Pancreas (tissue), 10 donors: Measurements from ENCODE around the gene CFAP46. TPM values are rescaled to one million over a fixed set of nuclear protein-coding genes. Genes with fewer than 3 reads are reported as not detected.

ENCODE experiments used
- ATAC-seq, 4 donors: fragments of 200-7000 bp; cut with Tn5 transposase; one replicate each; pipeline versions ENCODE4 v1.8.0 to v1.9.1; 2020; ENCODE audit warnings: mild to moderate bottlenecking in 4 of 4, moderate library complexity in 4 of 4
- DNase-seq, 6 donors: peaks; one replicate each; pipeline ENCODE4 v3.0.0-alpha.2; 2020
- FAIRE-seq: peaks from 2 replicates; lab custom pipeline; 2012; peaks lifted over from hg19 to GRCh38; lab: Jason Lieb, UNC
- H3K27ac ChIP-seq, 4 donors: fragments of 200-600 bp; sonication (generic); 1 replicate in 3 of 4; 2 replicates in 1 of 4; pipeline versions ENCODE4 v1.5.0 to v1.8.0; 2020
- H3K27me3 ChIP-seq, 4 donors: fragments of 200-600 bp; one replicate each; pipeline ENCODE4 v1.8.0; 2021
- H3K36me3 ChIP-seq, 3 donors: fragments of 200-600 bp; sonication (generic) in 1 of 3; one replicate each; pipeline versions ENCODE4 v1.5.0 to v1.8.0; 2020 to 2021
- H3K4me1 ChIP-seq, 3 donors: fragments of 200-600 bp; one replicate each; pipeline ENCODE4 v1.8.0; 2021
- H3K4me3 ChIP-seq, 4 donors: fragments of 200-600 bp; sonication (generic) in 2 of 4; one replicate each; pipeline versions ENCODE4 v1.5.0 to v1.8.0; 2020 to 2021
- H3K9me3 ChIP-seq, 4 donors: fragments of 200-600 bp; one replicate each; pipeline ENCODE4 v1.8.0; 2021
- WGBS, 2 donors: extraction: QIAGEN DNeasy Blood & Tissue Kit; methylation state at CpG; one replicate each; pipeline ENCODE4 v1.1.7; 2013; 5-methylcytosine and 5-hydroxymethylcytosine counted together
- intact Hi-C, 3 donors: fragments of 100-400 bp; cut with DNase I; formaldehyde crosslinking; loops; one replicate each; pipeline versions ENCODE4 v1.11.1 to v1.14.2; 2022
- polyA plus RNA-seq, 2 donors: library from polyadenylated mRNA; stranded (reverse); fragments of 200-250 nt; gene quantifications; one replicate each; pipeline ENCODE4 v1.2.3, GENCODE V29; 2013
- total RNA-seq, 6 donors: library from RNA; stranded (reverse); fragmentation: NEBNext Ultra II Directional in 4 of 6; extraction: Animal tissue kit (Norgen Biotek cat#: 25700) in 4 of 6; gene quantifications; one replicate each; pipeline versions ENCODE4 v1.2.1 to v1.2.4, GENCODE V29; 2021 to 2023
- TF ChIP-seq, protein P1 (sequence below), 4 donors: fragments of 200-600 bp; sonication (generic) in 3 of 4; IDR thresholded peaks; one replicate each; pipeline versions ENCODE4 v1.5.0 to v1.8.0; 2021; ENCODE audit warnings: antibody characterized with exemption in 4 of 4
- donor health status: healthy with polysubstance abuse.
- donor health status: DM: no; HTN: no; CAD: no; lungs with moderate emphysema.
- donor health status: DM: no; HTN: no; CAD: no.
- donor health status: control.
- donor health status: control.
- donor health status: Bipolar disorder and iron deficiency.
- donor health status: DM: yes; HTN: yes; CAD: no.
- donor health status: DM: no; HTN: no; CAD: no.
- donor health status: DM: no; HTN: no; CAD: no.
- donor health status: DM: yes; HTN: yes; CAD: no.

Gene CFAP46
- total and polyA plus RNA-seq, 8 donors, result 0.39 to 1.6 (median 1.0) TPM

DNA sequence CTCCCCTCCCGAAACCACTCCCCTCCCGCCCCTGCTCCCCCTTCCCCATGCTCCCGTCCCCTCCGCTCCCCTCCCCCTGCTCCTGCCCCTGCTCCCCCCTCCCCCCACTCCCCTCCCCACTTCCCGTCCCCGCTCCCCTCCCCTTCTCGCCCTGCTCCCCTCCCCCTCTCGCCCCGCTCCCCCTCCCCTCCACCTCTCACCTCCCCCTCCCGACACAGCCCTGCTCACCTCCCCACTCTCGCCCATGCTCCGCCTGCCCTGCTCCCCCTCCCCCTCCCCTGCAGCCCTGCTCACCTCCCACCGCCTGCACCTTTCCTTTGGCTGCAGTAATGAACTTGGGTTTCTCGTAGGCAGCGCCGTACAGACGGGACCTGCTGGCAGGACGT is 106.5 kb downstream of the CFAP46 start:
- peaks cover 0 to 12% (median 0%) of the 10 kb centered on the region in 4 donors for H3K27me3 ChIP-seq
- intact Hi-C loops, result loop anchor here in 1 of 3 donors (10.0 kb wide), 1 partner anchor 289 kb away; no protein-coding TSS in a partner anchor
- no peaks in the 10 kb centered on the region for H3K9me3 ChIP-seq
- no peaks in the 10 kb centered on the region for H3K36me3 ChIP-seq
- DNase-seq, result no peak
- WGBS, 2 donors, result 24 to 34% methylated on average over 5 to 11 of the region's 18 CpGs
- no peak overlapping the region for H3K4me3 ChIP-seq
- TF ChIP-seq, protein P1, sequence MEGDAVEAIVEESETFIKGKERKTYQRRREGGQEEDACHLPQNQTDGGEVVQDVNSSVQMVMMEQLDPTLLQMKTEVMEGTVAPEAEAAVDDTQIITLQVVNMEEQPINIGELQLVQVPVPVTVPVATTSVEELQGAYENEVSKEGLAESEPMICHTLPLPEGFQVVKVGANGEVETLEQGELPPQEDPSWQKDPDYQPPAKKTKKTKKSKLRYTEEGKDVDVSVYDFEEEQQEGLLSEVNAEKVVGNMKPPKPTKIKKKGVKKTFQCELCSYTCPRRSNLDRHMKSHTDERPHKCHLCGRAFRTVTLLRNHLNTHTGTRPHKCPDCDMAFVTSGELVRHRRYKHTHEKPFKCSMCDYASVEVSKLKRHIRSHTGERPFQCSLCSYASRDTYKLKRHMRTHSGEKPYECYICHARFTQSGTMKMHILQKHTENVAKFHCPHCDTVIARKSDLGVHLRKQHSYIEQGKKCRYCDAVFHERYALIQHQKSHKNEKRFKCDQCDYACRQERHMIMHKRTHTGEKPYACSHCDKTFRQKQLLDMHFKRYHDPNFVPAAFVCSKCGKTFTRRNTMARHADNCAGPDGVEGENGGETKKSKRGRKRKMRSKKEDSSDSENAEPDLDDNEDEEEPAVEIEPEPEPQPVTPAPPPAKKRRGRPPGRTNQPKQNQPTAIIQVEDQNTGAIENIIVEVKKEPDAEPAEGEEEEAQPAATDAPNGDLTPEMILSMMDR (IDR thresholded peaks at IDR 0.05), result no peak
- H3K4me1 ChIP-seq, result no peaks in the 10 kb centered on the region
- peak in 1 of 4 donors; percentile 16 for ATAC-seq
- no peak for FAIRE-seq
- no peak overlapping the region for H3K27ac ChIP-seq

DNA sequence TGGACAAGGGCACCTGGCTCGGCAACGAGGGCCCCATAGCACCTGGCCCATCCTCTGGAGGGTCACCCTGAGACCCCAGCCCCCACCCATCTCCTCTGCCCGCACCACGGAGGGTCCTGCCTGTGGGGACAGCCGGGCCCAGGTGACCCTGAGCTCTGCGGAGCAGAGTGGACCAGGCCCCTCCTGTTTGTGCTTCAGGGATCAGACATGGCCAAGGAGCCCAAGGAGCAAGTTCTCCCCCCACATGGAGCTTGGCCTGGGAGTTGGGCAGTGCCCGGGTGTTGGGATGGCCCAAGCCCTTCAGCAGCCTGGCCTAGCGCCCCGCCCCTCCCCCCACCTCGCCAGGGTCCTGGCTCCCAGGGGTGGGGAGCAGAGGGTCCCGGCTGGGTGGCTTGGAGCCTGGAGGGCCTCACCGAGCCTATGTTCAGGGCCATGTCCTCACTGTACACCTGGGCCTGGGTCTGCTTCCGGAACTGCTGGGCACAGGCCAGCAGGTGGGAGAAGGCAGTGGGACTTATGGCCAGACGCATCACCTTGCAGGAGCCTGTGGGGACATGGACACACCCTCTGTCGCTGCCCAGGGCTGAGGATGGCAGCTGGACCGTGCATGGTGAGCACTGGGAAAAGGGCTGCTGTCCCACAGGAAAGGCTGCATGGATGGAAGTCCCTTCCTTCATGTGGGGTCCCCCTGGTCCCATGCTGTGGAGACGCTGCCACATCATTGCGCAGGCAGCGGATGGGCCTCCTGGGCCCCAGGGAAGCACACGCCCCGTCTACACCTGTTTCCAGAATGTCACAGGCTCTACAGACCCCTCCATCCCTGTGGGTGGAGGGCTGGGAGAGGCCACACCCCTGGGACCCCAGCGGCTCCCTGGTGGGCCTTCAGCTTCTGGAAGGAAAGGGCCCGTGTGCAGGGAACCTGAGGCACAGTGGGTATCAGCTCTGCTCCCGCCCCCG is 107.2 kb downstream of the CFAP46 start:
- no peak for ATAC-seq
- no peaks in the 10 kb centered on the region for H3K4me1 ChIP-seq
- no peaks in the 10 kb centered on the region for H3K36me3 ChIP-seq
- H3K9me3 ChIP-seq, result no peaks in the 10 kb centered on the region
- 64 to 67% methylated on average over 22 to 25 of the region's 25 CpGs for WGBS, 2 donors
- TF ChIP-seq, protein P1 (IDR thresholded peaks at IDR 0.05), result no peak
- no peak overlapping the region for H3K4me3 ChIP-seq
- intact Hi-C loops, result loop anchor here in 1 of 3 donors (10.0 kb wide), 1 partner anchor 290 kb away; no protein-coding TSS in a partner anchor
- no peak for FAIRE-seq
- DNase-seq, result peak in 2 of 6 donors; percentile 43 to 55
- no peak overlapping the region for H3K27ac ChIP-seq
- H3K27me3 ChIP-seq, result peaks cover 0 to 12% (median 0%) of the 10 kb centered on the region in 4 donors

DNA sequence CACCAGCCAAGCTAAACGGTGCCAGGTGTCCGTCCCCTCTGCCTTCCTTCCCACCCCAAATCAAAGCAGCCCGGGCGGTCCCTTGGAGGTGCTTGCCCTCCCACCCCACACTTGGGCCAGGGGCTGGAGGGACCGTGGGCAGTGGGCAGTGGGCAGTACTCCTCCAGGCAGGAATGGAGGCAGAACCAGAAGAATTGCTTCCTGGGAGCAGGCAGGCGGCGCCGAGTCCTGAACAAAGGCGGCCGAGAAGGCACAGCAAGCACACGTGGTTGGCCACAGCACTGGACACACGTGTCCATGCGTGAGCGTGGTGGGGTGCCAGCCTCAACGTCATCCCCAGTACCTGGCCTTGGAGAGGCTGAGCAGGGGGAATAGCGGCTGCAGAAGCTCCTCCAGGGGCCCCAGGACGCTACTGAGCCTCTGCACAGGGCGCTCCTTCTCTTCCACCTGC is 108.0 kb downstream of the CFAP46 start:
- ATAC-seq, result no peak
- H3K27me3 ChIP-seq, result peaks cover 0 to 12% (median 0%) of the 10 kb centered on the region in 4 donors
- DNase-seq, result peak in 1 of 6 donors; percentile 43
- intact Hi-C loops, result loop anchor here in 1 of 3 donors (10.0 kb wide), 1 partner anchor 290 kb away; no protein-coding TSS in a partner anchor
- TF ChIP-seq, protein P1 (IDR thresholded peaks at IDR 0.05), result no peak
- H3K36me3 ChIP-seq, result no peaks in the 10 kb centered on the region
- 66 to 68% methylated on average over 18 of the region's 18 CpGs for WGBS, 2 donors
- no peak overlapping the region for H3K27ac ChIP-seq
- H3K4me3 ChIP-seq, result no peak overlapping the region
- H3K4me1 ChIP-seq, result no peaks in the 10 kb centered on the region
- no peak for FAIRE-seq
- no peaks in the 10 kb centered on the region for H3K9me3 ChIP-seq

DNA sequence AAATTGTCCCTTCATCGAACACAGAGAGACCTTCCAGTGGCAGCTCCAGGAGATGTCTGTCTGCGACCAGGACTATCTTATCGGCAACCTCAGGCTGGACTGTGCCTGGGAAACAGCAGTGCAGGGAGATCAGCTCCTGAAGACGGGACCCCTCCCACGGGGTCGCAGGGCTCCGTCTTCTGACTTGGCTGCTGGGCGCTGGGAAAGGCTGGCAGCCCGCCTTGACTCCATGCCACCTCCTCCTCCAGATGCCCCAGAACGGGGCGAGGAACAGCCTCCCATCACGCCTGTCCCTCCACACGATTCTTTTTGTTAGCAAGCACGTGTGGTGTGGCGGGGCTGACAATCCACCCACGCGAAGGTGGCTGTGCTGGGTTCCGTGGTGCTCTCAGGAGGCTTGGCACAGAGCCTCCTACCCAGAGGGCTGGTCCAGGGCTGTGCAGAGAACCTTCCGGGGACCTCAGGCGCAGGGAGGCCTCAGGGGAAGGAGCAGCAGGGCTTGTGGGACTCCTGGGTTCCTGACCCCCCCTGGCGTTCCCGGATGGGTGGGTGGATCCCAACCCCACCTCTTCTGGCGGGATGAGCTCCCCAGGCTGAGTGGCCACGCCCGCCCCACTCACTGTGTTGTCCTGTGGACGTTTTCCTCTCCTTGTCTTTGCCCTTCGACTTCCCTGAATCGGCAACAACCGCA is 108.8 kb downstream of the CFAP46 start:
- H3K9me3 ChIP-seq, result no peaks in the 10 kb centered on the region
- no peak overlapping the region for H3K27ac ChIP-seq
- ATAC-seq (no peak), DNase-seq (peak in 2 of 6 donors; percentile 9 to 48), FAIRE-seq (no peak)
- peaks cover 0 to 12% (median 0%) of the 10 kb centered on the region in 4 donors for H3K27me3 ChIP-seq
- H3K4me1 ChIP-seq, result no peaks in the 10 kb centered on the region
- intact Hi-C loops, result loop anchor here in 1 of 3 donors (10.0 kb wide), 1 partner anchor 291 kb away; no protein-coding TSS in a partner anchor
- H3K36me3 ChIP-seq, result no peaks in the 10 kb centered on the region
- TF ChIP-seq, protein P1 (IDR thresholded peaks at IDR 0.05), result no peak
- H3K4me3 ChIP-seq, result no peak overlapping the region
- WGBS, 2 donors, result 50 to 53% methylated on average over 29 of the region's 29 CpGs
